DMS79 (cell line): ENCODE results near the gene INO80B.
"Not testable (repeated sequence)": the region's sequence is repeated elsewhere in the genome, so short reads cannot be mapped to it uniquely, and the experiment has no call there.

Experiments
- DNase-seq: peaks from one replicate; lab custom pipeline; 2025; lab: John Stamatoyannopoulos, UW

INO80B gene

GRCh38 chr2:74481961-74482800, 27.3 kb downstream of the INO80B start:
- DNase-seq = no peak

GRCh38 chr2:74482801-74483674, 28.2 kb downstream of the INO80B start, which contains the start of the genes CCDC142 and TTC31:
TSS of gene CCDC142 (minus strand) at chr2:74482998. CDS start at chr2:74482837, 161 bp downstream.
TSS of gene TTC31 (plus strand) at chr2:74483081. CDS start at chr2:74483096, 15 bp downstream.
- DNase-seq = peak; percentile 92

- not testable (repeated sequence) for DNase-seq
These were observed 28.8 kb downstream of the INO80B start for GRCh38 chr2:74483675-74484164.

- no peak for DNase-seq
These were observed 31.3 kb downstream of the INO80B start for GRCh38 chr2:74486141-74486540.

GRCh38 chr2:74488643-74489481, 34.0 kb downstream of the INO80B start:
- DNase-seq = no peak

GRCh38 chr2:74489906-74490305, 35.0 kb downstream of the INO80B start:
- no peak for DNase-seq

- no peak for DNase-seq
These were observed 37.0 kb downstream of the INO80B start for GRCh38 chr2:74491648-74492544.

- DNase-seq = no peak
These were observed 38.7 kb downstream of the INO80B start for GRCh38 chr2:74493546-74493945.

- DNase-seq = no peak
These were observed 40.6 kb downstream of the INO80B start for GRCh38 chr2:74495440-74495839.

- no peak for DNase-seq
These were observed 42.3 kb downstream of the INO80B start for GRCh38 chr2:74496997-74497776.

GRCh38 chr2:74497777-74498499, 43.1 kb downstream of the INO80B start:
- DNase-seq = peak; percentile 38

GRCh38 chr2:74498500-74499266, 43.8 kb downstream of the INO80B start:
- DNase-seq = peak; percentile 63

GRCh38 chr2:74499267-74499939, 44.5 kb downstream of the INO80B start, which contains the start of gene LBX2:
TSS of gene LBX2 (minus strand) at chr2:74499603. CDS start at chr2:74499537, 66 bp downstream.
- no peak for DNase-seq

GRCh38 chr2:74499940-74500577, 45.2 kb downstream of the INO80B start:
- no peak for DNase-seq

- DNase-seq = no peak
These were observed 45.7 kb downstream of the INO80B start for GRCh38 chr2:74500578-74500946.

- DNase-seq = no peak
These were observed 46.6 kb downstream of the INO80B start for GRCh38 chr2:74501335-74502071.
